Inflammatory macrophage treated with lipopolysaccharide for 4 hours (primary cell): ENCODE data around the gene CATSPER3.

Source experiments
- DNase-seq: peaks from one replicate; pipeline ENCODE4 v3.0.0-alpha.2; 2020

Gene CATSPER3

DNA sequence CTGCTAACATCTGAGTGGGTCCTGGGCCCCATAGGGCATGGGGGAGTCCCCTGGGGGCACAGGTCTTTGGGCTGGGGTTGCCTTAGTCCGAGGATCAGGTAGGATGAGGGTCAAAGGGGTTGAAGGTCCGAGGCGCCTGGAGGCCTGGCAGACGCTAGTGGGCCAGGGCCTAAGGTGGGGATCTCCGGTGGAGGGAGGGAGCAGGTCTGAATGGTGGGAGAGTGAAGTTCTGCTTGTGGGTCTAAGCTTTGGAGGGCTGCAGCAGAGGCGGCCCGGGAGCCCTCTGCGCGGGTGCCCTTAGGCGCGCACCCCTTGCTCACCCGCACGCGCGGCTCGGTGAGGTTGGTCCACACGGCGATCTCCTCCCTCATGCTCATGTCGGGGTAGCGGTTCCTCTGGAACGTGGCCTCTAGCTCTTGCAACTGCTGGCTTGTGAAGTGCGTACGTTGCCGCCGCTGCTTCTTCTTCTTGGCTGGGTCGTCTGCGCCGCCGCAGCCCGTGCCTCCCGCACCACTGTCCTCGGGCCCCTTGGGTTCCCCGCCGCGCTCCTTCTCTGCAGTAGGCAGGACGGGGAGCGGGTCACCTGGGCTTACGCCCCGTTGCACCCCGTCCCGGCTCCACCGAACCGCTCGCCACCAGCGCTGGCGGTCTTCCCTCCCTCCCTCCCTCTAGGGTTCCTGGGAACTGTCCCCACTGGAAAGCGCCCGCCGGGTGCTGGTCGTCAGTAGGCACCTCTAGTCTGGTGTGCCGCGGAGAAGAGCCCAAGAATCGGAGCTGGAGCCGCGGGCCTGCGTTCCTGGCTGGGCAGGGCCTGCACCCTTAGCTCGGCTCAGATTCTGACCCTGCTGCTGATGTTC, 63.5 kb downstream of the CATSPER3 start:
- peak; percentile 31 for DNase-seq

DNA sequence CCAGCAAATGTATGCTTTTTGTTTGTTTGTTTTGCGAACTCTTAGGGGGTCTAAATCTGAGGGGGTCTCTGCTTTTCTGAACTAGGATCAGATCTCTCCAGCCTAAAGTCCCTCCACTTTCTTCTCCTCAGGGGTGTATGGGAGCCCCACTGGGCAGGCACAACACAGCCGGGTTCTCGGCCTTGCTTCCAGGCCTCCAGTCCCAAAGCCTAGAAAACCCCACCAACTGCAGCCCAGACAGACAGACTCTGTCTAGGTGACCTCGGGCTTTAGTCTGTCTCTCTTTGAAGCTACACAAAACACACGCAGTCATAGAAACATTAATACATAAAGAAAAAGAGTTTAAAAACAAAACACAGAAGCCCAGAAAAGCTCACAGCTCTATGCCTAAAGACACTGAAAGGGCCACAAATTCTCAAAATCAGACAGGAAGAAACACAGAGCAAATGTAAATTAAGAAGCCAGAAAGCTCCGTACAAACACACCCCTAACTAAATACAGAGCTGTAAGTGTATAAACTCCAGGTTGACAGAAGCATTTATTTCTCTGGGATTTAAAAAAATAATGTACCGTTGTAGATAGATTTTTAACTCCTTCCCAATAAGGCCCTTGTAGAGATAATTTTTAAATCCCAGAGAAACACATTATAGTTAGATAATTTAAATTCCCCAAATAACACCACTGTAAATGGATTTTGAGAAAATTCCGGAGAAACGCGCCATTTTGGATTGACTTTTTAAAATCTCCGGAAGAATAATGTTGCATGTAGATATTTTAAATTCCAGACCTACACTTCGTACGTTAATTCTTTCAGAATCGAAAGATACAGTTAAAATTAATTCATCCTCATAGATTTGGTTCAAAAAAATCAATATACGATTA, 64.3 kb downstream of the CATSPER3 start:
- no peak for DNase-seq

DNA sequence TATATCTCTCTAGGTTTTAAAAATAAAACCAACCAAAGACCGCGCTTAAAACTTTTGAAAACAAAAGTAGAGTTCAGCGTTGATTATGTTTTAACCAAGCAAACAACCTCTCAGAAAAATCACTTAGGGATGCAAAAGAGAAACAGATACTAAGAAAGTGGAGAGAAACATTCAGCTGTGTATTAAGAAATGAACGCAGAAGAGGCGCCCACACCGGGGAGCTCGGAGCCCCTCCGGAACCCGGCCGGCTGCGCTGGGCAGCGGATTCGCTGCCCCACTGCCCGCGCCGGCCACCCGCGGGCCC, 64.9 kb downstream of the CATSPER3 start:
- DNase-seq: peak; percentile 22

DNA sequence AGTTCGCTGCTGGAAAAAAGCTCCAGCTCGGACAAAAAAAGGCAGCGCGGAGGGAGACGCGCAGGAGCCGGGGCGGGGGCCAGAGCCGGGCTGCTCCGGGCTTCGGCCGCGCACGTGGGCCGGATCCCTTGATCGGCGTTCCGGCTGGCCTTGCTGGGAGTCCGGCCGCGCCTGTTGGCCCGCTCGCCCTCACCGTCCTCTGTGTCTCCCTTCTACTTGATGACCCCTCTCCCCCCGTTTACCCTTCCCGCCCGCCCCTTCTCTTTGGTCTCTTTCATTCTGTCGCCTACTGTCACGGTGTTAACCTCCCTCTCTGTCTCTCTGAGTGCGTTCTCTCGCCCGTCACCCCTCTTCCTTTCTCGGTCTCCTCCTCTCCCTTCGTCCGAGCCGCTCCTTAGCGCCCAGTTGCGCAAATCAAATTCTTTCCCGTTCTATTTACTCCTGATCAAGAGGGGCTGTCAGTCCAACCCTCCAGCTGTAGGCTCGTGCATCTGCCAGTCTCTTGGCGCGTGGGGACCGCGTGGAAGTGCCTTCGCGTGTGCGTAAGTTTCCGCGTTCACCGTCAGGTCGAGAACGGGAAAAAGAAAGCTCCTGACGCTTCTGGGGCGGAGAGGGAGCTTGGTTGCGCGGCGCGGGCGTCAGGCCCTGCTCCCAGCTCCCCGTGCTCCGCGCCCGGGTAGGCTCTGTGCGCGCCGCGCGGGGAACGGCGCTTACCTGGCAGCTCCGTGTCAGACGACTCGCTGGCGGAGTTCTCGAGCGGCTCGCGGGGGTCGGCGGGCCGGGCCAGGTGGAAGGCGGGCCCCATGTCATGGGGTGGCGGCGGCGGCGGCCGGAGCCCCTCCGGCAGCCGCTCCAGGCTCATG, 65.5 kb downstream of the CATSPER3 start:
- DNase-seq: peak; percentile 41

DNA sequence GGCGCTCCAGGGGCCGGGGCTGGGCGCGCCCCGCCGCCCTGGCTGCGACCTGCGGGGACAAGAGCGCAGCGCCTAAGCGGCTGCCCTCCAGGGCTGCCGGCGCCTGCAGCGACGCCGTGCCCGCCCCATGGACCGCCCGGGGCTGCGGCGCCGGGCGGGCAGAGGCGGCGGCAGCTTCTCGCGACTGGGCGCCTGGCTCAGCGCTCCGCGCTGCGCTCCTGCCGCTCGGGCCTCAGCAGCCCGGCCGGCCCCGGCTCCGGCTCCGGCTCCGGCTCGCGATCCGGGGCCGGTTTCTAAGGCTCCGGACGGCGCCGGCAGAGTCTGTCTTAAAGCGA, 66.2 kb downstream of the CATSPER3 start, which contains the start of gene PITX1:
PITX1 (minus strand) TSS at position 328 of the 335 bp plus-strand sequence. CDS start 347 bp downstream, outside the sequence.
- peak; percentile 16 for DNase-seq

DNA sequence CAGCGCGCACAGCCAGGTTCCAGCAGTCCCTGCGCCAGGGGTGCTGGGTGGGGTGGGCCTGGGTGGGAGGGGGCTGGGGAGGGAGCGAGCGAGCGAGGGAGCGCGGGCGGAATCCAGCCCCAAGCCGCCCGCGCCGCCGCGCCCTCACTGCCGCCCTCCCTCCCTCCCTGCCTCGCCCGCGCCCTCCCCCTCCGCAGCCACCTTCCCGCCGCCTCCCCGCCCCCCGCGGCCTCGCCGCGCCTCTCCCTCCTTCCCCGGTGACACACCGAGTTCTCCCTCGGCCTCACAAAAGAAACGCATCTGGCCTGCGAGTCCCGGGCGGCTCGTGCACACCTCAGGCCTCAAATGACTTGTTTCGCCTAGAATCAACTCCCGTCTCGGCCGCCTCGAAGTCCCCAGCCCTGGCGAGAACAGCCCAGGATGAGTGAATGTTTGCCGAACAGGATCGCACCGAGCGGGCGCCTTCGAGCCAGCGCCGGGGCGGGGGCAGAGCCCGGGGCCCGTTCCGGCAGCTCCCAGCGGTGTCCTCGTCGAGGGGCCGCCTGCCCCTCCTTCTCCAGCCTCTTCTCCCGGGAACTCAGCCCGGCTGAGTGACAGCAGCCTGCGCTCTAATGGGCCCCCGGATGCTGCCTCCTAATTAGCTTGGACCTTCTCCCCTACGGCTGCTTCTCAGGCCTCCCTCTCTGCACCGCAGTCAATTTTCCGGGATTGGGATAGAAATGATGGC, 66.7 kb downstream of the CATSPER3 start:
- DNase-seq: no peak

DNA sequence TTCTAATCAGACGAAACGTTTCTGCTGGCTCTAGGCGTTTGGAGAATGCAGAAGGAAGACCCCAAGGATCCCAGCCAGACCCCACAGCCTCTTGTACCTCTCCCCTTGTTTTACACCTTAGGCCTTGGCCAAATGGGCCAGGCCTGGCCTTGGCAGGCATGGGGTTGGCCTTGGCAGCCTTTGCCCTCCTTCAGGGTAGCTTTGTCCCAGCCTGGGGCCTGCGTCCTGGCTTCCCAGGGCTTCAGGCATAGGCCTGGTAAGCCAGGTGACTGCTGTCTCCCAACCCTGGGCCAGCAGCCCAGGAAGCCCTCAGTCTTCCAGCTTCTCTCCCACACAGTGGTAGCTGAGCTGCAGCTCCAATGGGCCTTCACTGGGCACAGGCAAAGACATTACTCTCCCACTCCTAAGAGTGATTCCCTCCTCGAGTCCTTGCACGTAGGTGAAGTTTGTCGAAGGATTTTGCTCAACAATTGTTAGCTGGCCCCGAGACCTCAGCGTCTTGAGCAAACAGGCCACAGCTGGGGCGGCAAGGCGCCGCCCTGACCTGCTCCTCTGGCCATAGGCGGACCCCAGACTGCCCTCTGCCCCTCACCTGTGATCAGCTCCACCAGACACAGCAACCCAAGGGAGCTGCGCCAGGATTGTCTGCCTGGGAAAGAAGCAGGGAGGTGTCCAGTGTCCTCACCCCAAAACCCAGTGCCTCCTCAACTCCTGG, 67.4 kb downstream of the CATSPER3 start:
- no peak for DNase-seq

DNA sequence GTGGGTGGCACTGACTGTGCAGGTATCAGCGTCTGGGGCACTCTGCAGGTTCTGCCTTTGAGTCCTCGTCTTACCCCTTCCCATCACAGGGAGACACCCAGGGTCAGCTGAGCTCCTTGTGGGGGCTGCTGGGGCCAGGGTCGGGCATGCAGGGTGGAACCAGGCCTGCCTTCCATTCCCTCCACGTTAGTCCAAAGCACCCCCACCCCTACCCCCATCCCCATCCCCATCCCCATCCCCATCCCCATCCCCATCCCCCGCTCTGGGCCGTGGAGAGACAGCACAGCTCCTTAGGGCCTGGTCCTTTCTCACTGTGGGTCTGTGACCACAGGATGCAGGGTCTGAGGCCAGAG, 67.9 kb downstream of the CATSPER3 start:
- DNase-seq: no peak

DNA sequence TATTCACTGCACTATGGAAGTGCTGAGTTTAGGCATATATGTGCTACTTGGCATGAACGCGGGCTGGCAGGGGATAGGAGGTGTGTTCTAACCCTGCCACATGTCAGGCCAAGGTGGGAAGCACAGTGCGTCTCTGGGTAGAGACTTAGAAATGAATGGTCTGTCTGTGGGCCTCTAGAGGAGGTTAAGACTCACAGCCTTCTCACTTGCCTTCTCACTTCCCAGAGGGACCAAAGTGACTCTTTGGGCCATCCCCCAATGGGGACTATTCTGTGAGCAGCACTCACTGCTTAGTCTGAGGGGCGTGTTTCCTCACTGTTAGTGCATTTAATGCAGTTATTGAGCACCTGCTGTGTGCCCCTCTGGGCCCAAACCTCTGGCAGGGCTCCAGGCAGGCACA, 68.7 kb downstream of the CATSPER3 start:
- DNase-seq: no peak

DNA sequence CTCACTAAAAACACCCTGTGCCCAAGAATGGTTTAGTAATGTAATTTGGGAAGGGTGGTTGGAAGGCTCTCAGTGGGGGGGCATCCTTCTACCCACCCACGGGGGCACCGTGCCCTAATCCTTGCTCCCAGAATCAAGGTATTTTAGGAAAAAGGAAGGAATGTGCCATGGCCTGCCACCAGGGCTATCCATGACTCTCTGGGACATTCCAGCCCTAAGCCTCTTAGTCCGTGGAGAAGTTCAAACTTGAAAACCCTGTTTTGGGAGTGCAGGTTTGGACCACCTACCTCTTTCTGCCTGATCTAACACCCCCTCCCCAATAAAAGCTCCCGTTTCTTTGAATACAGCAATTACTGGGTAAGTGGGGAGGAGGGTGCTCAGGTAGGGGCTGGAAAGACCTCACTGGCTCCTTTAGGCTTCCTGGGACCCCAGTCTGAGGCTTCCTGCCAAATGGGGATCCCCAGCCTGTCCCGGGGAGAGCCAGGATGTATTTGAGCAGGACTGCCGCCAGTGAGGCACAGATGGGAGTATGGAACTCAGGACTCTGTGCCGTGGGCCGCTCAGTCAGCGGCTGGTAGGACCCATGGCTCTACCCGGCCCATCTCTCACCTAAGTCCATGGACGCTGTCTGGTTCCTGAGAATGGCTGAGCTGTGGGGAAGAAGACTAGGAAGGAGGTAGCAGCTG, 70.0 kb downstream of the CATSPER3 start:
- DNase-seq: no peak

DNA sequence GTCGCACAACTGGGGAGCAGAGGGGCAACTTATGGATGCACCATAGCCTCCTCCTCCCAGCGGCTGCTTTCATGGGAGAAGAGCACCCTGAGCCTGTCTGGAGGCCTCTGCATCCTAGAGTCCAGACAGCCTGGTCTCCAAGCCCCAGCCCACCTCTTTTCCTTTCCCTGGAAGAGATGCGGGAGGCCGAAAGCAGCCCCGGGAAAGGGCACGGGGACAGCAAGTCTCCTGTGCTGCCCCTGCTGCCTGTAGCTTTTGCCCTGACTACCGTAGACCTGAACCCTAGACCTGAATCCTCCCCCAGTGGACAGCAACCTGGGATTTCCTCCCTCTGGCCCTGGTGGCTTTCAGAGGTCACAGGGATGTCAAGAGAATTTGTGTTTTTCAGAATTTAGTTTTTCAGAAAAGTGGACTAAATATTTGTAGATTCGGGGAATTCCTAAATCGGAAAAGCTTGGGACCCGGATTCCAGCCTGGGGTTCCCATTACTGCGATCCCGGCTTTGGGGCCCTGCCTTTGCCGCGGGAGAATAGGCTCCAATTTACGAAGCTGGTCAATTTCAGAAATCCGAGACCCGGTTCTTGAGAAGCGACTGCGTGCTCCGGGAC, 70.6 kb downstream of the CATSPER3 start:
- no peak for DNase-seq

DNA sequence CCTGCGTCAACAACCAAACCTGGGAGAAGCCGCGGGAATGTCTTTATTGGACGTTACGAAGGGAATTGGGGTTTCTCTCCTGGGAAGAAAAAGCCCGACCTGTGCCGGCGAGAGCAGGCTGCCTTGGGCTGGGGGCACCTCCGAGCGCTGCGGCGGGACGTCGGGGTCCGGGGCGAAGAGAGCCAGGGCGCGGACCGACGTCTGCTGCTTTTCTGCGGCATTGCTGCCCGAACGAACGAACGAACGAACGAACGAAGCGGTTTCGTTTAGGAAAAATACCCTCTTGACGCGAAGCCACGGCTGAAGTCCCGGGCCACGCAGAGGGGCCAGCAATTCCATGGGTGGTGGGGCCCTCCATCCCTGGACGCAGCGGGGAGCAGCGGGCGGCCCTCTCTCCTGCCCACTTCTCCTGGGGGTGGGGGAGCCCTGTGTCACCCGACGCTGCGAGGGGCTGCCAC, 71.1 kb downstream of the CATSPER3 start:
- DNase-seq: no peak

DNA sequence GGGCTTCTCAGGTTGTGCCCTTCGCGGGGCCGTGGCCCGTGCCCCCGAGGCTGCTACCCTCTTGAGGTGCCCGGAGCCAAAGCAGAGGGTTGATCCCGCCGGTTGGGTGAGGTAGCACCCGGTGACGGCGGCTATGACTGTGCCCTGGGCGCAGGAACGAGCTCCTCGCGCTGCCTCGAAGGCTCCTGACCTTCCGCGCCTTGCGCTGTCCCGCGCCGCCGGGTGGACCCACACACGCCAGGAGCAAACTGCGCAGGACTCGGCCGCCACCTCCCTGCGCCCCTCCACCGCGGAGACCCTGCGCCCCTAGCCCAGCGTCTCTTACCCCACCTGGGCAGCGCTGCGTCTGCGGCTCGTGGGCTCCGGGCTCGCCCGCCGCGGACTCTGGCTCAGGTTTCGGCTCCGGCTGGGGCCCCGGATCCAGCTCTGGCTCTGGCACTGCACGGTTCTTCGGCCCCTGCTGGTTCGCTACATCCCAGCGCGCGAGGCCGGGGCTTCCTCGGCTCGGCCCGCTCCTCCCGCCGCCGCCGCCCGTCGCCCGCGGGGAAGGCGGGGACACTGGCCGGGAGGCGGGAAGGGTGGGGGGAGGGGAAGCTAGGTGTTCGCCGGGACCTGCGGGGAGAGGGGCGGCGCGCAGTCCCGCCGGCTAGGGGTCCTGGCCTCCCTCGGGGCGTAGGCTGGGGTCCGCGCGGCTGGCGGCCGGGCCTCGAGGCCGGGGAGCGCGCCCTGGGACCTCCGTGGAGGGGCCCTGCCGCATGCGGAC, 71.7 kb downstream of the CATSPER3 start:
- DNase-seq: peak; percentile 29

DNA sequence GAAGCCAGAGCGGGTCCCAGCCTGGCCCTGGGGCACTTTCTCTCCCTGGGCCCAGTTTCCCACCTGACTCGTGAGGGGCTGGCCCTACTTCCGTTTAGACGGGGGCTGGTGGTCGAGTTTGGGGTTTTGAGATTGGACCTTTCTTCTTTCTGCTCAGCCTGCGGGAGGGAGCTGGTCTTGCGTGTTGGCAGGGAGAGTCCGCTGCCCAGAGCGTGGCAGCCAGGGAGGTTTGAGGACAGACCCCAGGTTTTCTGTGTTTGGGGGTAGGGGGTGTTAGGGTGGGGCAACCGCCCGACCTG, 72.3 kb downstream of the CATSPER3 start:
- DNase-seq: no peak

DNA sequence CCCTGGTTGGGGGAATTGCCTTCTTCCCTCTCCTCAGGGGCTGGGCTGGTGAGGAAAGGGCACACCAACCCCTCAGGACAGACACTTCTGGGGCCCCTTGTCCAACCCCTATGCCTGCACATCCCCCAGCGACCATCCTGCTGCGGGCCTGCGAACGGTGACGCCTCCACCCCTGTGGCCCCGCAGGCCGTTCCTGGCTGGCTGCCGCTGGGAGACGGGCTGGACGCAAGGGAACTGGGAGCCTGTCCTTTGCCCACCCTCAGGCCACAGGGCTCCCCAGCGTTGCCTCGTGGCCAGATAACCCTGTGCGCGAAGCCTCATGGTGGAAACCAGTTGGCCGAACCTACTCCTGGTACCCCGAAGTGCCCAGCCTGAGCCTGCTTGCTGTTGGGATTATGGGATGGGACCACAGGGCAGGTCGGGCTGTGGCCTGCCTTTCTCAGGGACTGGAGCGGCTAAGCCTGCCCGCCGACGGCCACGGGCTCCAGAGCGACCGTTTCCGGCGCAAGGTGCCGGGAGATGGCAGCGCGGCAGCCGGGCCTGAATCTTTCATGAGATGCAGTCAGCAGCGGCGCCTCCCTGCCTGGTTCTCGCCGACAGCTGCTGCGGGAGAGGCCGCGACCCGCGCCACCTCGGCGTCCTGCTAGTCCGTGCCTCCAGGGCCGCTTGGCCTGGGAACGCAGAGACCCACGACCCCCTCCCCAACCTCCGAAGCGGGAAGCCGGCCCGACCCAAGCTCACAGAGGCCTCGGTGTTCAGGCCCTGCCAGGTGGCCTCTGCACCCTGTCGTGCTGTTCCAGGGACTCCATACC, 72.8 kb downstream of the CATSPER3 start:
- no peak for DNase-seq

DNA sequence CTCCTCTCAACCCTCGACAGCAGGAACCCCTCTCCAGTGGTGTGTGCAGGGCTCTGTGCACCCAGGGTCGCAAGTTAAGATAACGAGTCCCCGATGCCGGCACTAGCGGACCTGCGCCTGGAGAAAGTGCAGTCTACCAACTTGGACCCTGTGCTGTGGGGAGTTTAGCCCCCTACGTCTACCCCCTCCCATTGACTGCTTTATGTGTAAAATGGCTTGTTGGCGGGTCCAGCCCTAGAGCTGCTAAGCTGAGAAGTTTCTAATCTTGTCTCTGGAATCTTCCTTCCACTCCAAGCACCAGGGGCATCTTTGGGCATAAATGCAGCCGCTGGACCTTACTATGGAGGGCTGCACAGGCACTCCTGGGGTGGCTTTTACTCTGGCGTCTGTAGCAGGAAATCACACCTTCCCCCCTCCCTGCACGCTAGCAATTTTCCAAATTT, 73.5 kb downstream of the CATSPER3 start:
- DNase-seq: no peak

DNA sequence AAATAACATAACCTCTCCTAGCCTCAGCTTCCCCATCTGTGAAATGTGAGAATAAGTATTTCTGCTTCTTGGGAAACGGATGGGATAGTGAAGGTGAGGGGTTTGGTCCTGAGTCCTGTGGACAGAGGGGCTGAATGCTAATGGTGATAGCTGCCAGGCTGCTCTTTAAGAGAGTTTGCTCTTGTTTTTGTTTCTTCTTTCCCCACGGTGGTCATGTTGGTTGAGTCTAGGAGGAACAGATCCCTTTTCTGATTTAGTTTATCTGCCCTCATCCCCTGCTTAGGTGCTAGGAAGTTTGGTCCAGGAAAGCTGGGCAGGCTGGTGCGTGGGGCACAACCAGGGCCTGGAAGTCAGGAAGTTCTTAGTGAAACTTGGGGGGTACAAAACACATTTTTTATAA, 74.0 kb downstream of the CATSPER3 start:
- no peak for DNase-seq

DNA sequence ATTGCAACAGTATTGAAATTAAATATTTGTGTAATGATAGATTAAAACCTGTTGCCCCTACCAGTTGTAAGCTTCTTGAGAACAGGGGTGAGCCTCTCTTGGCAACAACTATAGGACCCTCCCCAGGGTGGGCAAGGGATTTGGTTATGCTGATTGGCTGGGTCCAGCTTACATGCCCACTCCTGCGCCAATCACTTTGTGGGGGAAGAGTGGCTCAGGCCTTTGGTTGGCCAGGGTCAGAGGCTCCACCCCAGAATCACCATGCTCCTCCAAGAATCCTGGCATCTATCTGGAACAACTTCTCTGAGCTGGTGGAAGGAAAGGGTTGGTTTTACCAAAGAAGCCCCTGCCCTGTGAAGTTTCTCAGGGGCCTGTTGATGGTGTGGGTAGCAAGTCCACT, 74.9 kb downstream of the CATSPER3 start:
- DNase-seq: no peak

DNA sequence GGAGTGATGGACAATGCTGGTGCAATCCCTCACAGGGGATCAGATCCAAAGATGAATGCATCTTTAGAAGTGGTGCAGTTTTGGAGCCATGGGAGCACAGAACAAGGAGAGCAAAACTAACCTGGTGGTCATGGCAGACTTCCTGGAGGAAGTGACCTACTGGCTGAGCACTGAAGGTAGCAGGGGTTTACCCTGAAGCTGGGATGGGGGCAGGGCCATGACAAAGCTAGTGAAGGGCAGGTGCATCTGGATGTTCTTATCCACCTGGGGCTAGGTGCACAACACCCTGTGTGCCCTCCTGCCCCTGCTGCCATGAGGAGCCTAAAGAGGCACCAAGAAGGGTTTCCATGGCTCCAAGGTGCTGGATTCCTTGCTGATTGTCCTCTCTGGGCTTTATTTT, 77.8 kb downstream of the CATSPER3 start:
- DNase-seq: no peak
